H1 (cell line): ENCODE results near the gene TRIM52. TPM values are rescaled to one million over a fixed set of nuclear protein-coding genes. Genes with fewer than 3 reads are reported as not detected.

ENCODE experiments used
- CTCF ChIA-PET: fragments of 300-600 bp; sonication (Branson Sonifier 250); formaldehyde crosslinking; loops from one replicate; lab custom pipeline; 2021; ENCODE audit not compliant: partially characterized antibody; lab: Charles Lee
- POLR2A ChIA-PET: fragments of 300-600 bp; sonication (Branson Sonifier 250); formaldehyde crosslinking; loops from one replicate; lab custom pipeline; 2021; ENCODE audit warnings: inconsistent platforms; ENCODE audit not compliant: partially characterized antibody; lab: Charles Lee
- DNase-seq, 2 experiments: peaks; one replicate each; pipeline versions ENCODE4 v3.0.0 to v3.0.0-alpha.2; 2010 to 2022; ENCODE audit warnings: low spot score in 2 of 2, low read depth in 1 of 2, mixed read lengths in 1 of 2
- FAIRE-seq: peaks from 2 replicates; lab custom pipeline; 2011; peaks lifted over from hg19 to GRCh38; lab: Jason Lieb, UNC
- H2AFZ ChIP-seq: 2 replicates; pipeline ENCODE4 v1.8.1; 2012; ENCODE audit warnings: low read length, inconsistent platforms
- H2AK5ac ChIP-seq: 2 replicates; pipeline ENCODE4 v1.6.1; 2013; ENCODE audit warnings: low read depth, low read length
- H2BK120ac ChIP-seq: replicated peaks from 2 replicates; pipeline ENCODE3; 2013; ENCODE audit warnings: low read depth, low read length, inconsistent platforms
- H2BK12ac ChIP-seq: 2 replicates; pipeline ENCODE4 v1.6.1; 2013; ENCODE audit warnings: low read depth, low read length
- H2BK15ac ChIP-seq: 2 replicates; pipeline ENCODE4 v1.6.1; 2013; ENCODE audit warnings: low read length
- H2BK20ac ChIP-seq: 2 replicates; pipeline ENCODE4 v1.6.1; 2013; ENCODE audit warnings: low read length
- H2BK5ac ChIP-seq: 2 replicates; pipeline ENCODE4 v1.6.1; 2013; ENCODE audit warnings: low read depth, low read length
- H3K14ac ChIP-seq: 2 replicates; pipeline ENCODE4 v1.6.1; 2013; ENCODE audit warnings: inconsistent platforms; ENCODE audit not compliant: insufficient read length
- H3K18ac ChIP-seq: 2 replicates; pipeline ENCODE4 v1.6.1; 2013; ENCODE audit warnings: low read length; ENCODE audit errors: extremely low read depth
- H3K23ac ChIP-seq: 2 replicates; pipeline ENCODE4 v1.6.1; 2013; ENCODE audit warnings: inconsistent platforms; ENCODE audit not compliant: insufficient read length
- H3K23me2 ChIP-seq: 2 replicates; pipeline ENCODE4 v1.6.1; 2013; ENCODE audit warnings: low read depth, low read length
- H3K27ac ChIP-seq: 2 replicates; pipeline ENCODE4 v1.6.1; 2011; ENCODE audit warnings: low read depth, low read length, inconsistent platforms
- H3K27me3 ChIP-seq, 4 experiments: replicated peaks in 1 of 4; 1 replicate in 1 of 4; 2 replicates in 3 of 4; pipeline versions ENCODE4 v1.6.1 to v1.8.1; 2011 to 2013; ENCODE audit warnings: low read length in 3 of 4, mild to moderate bottlenecking in 3 of 4, inconsistent platforms in 2 of 4, mixed read lengths in 2 of 4, moderate library complexity in 1 of 4; ENCODE audit not compliant: control insufficient read depth in 3 of 4, insufficient read depth in 3 of 4; ENCODE audit errors: extremely low read depth in 1 of 4
- H3K36me3 ChIP-seq, 4 experiments: 2 replicates each; pipeline versions ENCODE4 v1.6.1 to v1.8.1; 2011 to 2013; ENCODE audit warnings: mild to moderate bottlenecking in 4 of 4, low read length in 3 of 4, moderate library complexity in 2 of 4, control low read depth in 1 of 4, inconsistent platforms in 1 of 4; ENCODE audit not compliant: insufficient read depth in 4 of 4, control insufficient read depth in 2 of 4
- H3K4ac ChIP-seq: replicated peaks from 2 replicates; pipeline ENCODE3; 2013; ENCODE audit warnings: low read length, low read depth, mixed read lengths, inconsistent platforms; ENCODE audit not compliant: insufficient read length
- H3K4me1 ChIP-seq, 4 experiments: replicated peaks in 1 of 4; 1 replicate in 1 of 4; 2 replicates in 3 of 4; pipeline versions ENCODE4 v1.6.1 to v1.8.1; 2011 to 2013; ENCODE audit warnings: low read length in 3 of 4, inconsistent platforms in 2 of 4, mixed read lengths in 1 of 4; ENCODE audit not compliant: insufficient read depth in 4 of 4, control insufficient read depth in 3 of 4
- H3K4me2 ChIP-seq, 2 experiments: 2 replicates each; pipeline versions ENCODE4 v1.6.1 to v1.8.1; 2011 to 2013; ENCODE audit warnings: low read depth in 2 of 2, low read length in 2 of 2, control low read depth in 1 of 2, inconsistent platforms in 1 of 2, mild to moderate bottlenecking in 1 of 2; ENCODE audit not compliant: insufficient read depth in 1 of 2
- H3K4me3 ChIP-seq, 4 experiments: fragments of 200-600, 300-600 bp in 1 of 4; sonication (generic), shearing (Covaris generic), sonication (Bioruptor Twin) in 1 of 4; 2 replicates each; pipeline versions ENCODE4 v1.5.1 to v1.8.1; 2011 to 2016; ENCODE audit warnings: low read length in 4 of 4, low read depth in 3 of 4, control low read depth in 2 of 4, inconsistent platforms in 2 of 4, mild to moderate bottlenecking in 2 of 4, mixed read lengths in 1 of 4, moderate library complexity in 1 of 4; ENCODE audit not compliant: insufficient read depth in 2 of 4; ENCODE audit errors: extremely low read depth in 1 of 4
- H3K56ac ChIP-seq: replicated peaks from 2 replicates; pipeline ENCODE3; 2013; ENCODE audit warnings: low read depth, mild to moderate bottlenecking, mixed read lengths, low read length, inconsistent platforms; ENCODE audit not compliant: insufficient read length
- H3K79me1 ChIP-seq: 2 replicates; pipeline ENCODE4 v1.6.1; 2013; ENCODE audit warnings: low read depth, low read length, control low read depth
- H3K79me2 ChIP-seq, 2 experiments: 2 replicates each; pipeline versions ENCODE4 v1.6.1 to v1.8.1; 2012 to 2013; ENCODE audit warnings: low read length in 2 of 2, mild to moderate bottlenecking in 2 of 2, inconsistent platforms in 1 of 2; ENCODE audit not compliant: insufficient read depth in 2 of 2, control insufficient read depth in 1 of 2
- H3K9ac ChIP-seq, 4 experiments: replicated peaks in 1 of 4; 1 replicate in 1 of 4; 2 replicates in 3 of 4; pipeline versions ENCODE4 v1.6.1 to v1.8.1; 2011 to 2013; ENCODE audit warnings: low read depth in 3 of 4, low read length in 3 of 4, control low read depth in 2 of 4, mild to moderate bottlenecking in 2 of 4, moderate library complexity in 2 of 4, inconsistent platforms in 1 of 4; ENCODE audit errors: extremely low read depth in 1 of 4
- H3K9me3 ChIP-seq, 2 experiments: 2 replicates each; pipeline versions ENCODE4 v1.6.1 to v1.8.1; 2012 to 2013; ENCODE audit warnings: mild to moderate bottlenecking in 2 of 2, moderate library complexity in 2 of 2, control low read depth in 1 of 2, inconsistent platforms in 1 of 2, low read depth in 1 of 2, low read length in 1 of 2, mixed read lengths in 1 of 2; ENCODE audit not compliant: insufficient read depth in 2 of 2
- H4K20me1 ChIP-seq, 2 experiments: replicated peaks in 1 of 2; 2 replicates each; pipeline versions ENCODE3 to v1.8.1; 2011 to 2013; ENCODE audit warnings: inconsistent platforms in 2 of 2, low read length in 2 of 2, mild to moderate bottlenecking in 1 of 2; ENCODE audit not compliant: insufficient read depth in 2 of 2, control insufficient read depth in 1 of 2
- H4K5ac ChIP-seq: 2 replicates; pipeline ENCODE4 v1.6.1; 2013; ENCODE audit warnings: low read length, low read depth, mixed read lengths, inconsistent platforms; ENCODE audit not compliant: insufficient read length
- H4K8ac ChIP-seq: 2 replicates; pipeline ENCODE4 v1.8.0; 2013; ENCODE audit warnings: mild to moderate bottlenecking, moderate library complexity, low read length, inconsistent platforms; ENCODE audit not compliant: insufficient read depth; ENCODE audit errors: extremely low read depth
- H4K91ac ChIP-seq: replicated peaks from 2 replicates; pipeline ENCODE3; 2013; ENCODE audit warnings: low read length, mixed read lengths, inconsistent platforms; ENCODE audit not compliant: insufficient read length
- ASH2L ChIP-seq: fragments of 200-600, 300-600 bp; sonication (generic); IDR thresholded peaks from one replicate; pipeline ENCODE4 v1.7.1; 2017; ENCODE audit warnings: low read length
- BCL11A ChIP-seq, 2 experiments: IDR thresholded peaks; one replicate each; pipeline ENCODE4 v1.6.1; 2011; ENCODE audit warnings: low read depth in 2 of 2, low read length in 2 of 2, mild to moderate bottlenecking in 2 of 2
- CTBP2 ChIP-seq: IDR thresholded peaks from 2 replicates; pipeline ENCODE4 v1.7.0; 2011; ENCODE audit warnings: borderline replicate concordance, mild to moderate bottlenecking, moderate library complexity, mixed read lengths, low read length; ENCODE audit not compliant: insufficient read depth, insufficient read length
- E2F6 ChIP-seq: IDR thresholded peaks from 2 replicates; pipeline ENCODE4 v1.6.1; 2012; ENCODE audit warnings: inconsistent platforms
- FOSL1 ChIP-seq: IDR thresholded peaks from 2 replicates; pipeline ENCODE4 v1.6.1; 2011; ENCODE audit warnings: mild to moderate bottlenecking, low read depth, low read length, moderate library complexity; ENCODE audit not compliant: insufficient read depth
- KDM1A ChIP-seq: fragments of 200-600, 300-600 bp; sonication (generic); IDR thresholded peaks from 2 replicates; pipeline ENCODE4 v1.7.1; 2016; ENCODE audit warnings: mild to moderate bottlenecking, low read length, borderline replicate concordance
- KDM5A ChIP-seq: fragments of 200-600 bp; IDR thresholded peaks from 2 replicates; pipeline ENCODE4 v1.7.1; 2012; ENCODE audit warnings: mild to moderate bottlenecking, low read length, inconsistent platforms, mixed read lengths
- RAD21 ChIP-seq, 2 experiments: IDR thresholded peaks in 1 of 2; conservative IDR thresholded peaks in 1 of 2; 2 replicates each; pipeline ENCODE4 v1.6.1; 2011; ENCODE audit warnings: low read depth in 2 of 2, low read length in 2 of 2, improper control_type of control experiment in 1 of 2, inconsistent platforms in 1 of 2, mild to moderate bottlenecking in 1 of 2, moderate library complexity in 1 of 2
- WGBS, 2 experiments: shearing (Covaris generic) in 1 of 2; methylation state at CpG; one replicate each; pipeline versions ENCODE4 v1.1.6 to v1.1.7; 2013 to 2015; ENCODE audit warnings: low lambda C conversion rate in 2 of 2, mixed read lengths in 2 of 2, inconsistent platforms in 1 of 2, low coverage in 1 of 2, missing lambda C conversion rate in 1 of 2; ENCODE audit not compliant: insufficient replicate concordance in 2 of 2, insufficient coverage in 1 of 2, insufficient read length in 1 of 2; ENCODE audit errors: extremely low coverage in 1 of 2, missing lambda C conversion rate in 1 of 2; 5-methylcytosine and 5-hydroxymethylcytosine counted together
- polyA plus RNA-seq, 7 experiments: library from polyadenylated mRNA; depleted of rRNA in 3 of 7; stranded (reverse) in 5 of 7; unstranded in 2 of 7; fragments of >200 nt in 5 of 7; fragments of 200-250 nt in 2 of 7; gene quantifications; 1 replicate in 5 of 7; 2 replicates in 1 of 7; 4 replicates in 1 of 7; pipeline versions ENCODE4 v1.2.1 to v1.2.3, GENCODE V29; 2011 to 2013; ENCODE audit warnings: missing spikeins in 2 of 7, mixed read lengths in 2 of 7
- total RNA-seq: library from RNA; stranded (reverse); fragmentation: NEBNext Ultra II Directional; extraction: Animal tissue kit (Norgen Biotek cat#: 25700); gene quantifications from 2 replicates; pipeline ENCODE4 v1.2.1, GENCODE V29; 2021

TRIM52 gene
- total and polyA plus RNA-seq, 2 of the 8 experiments (the other 6 are each of a cell fraction or from before 2014, with no cell fraction given) = 4.2 to 5.7 TPM

- Histone ChIP-seq H3K4me2 (peak overlapping the region; percentile 86 to 96), H3K4ac (no peak overlapping the region), H3K23ac (no peak overlapping the region), H3K9ac (peak overlapping the region in 2 of 4 experiments; percentile 59 to 84; a peak in 3 of 7 replicates), H2BK20ac (no peak overlapping the region), H3K27ac (peak overlapping the region; percentile 46; the same call in 1 of the 2 replicates), H3K4me1 (peaks cover 0 to 8% (median 4%) of the 10 kb centered on the region in 4 experiments; a peak in 4 of 7 replicates), H3K4me3 (peak overlapping the region; percentile 83 to 98 (median 95)), H3K18ac (peak overlapping the region; percentile 88; the same call in 1 of the 2 replicates), H2AK5ac (peak overlapping the region; percentile 70; the same call in 1 of the 2 replicates), H2BK120ac (no peak overlapping the region), H4K91ac (peak overlapping the region; percentile 88), H2BK5ac (peak overlapping the region; percentile 97; the same call in 1 of the 2 replicates), H3K27me3 (no peaks in the 10 kb centered on the region), H2BK12ac (0 out of 2 replicates have a peak overlapping the region, but pooled peaks have one; percentile 63), H3K23me2 (peaks cover 16% of the 10 kb centered on the region), H3K36me3 (peaks cover 0 to 16% (median 0%) of the 10 kb centered on the region in 4 experiments; a peak in 3 of 8 replicates), H4K5ac (peak overlapping the region; percentile 57), H4K8ac (no peak overlapping the region; the same call in 1 of the 2 replicates), H2BK15ac (no peak overlapping the region), H4K20me1 (peaks cover 0 to 2% of the 10 kb centered on the region in 2 experiments), H3K79me2 (peaks cover 0 to 20% of the 10 kb centered on the region in 2 experiments; a peak in 2 of 4 replicates), H3K9me3 (no peaks in the 10 kb centered on the region), H2AFZ (no peak overlapping the region), H3K14ac (no peak overlapping the region), H3K79me1 (peaks cover 7% of the 10 kb centered on the region; the same call in 1 of the 2 replicates), H3K56ac (no peak overlapping the region)
- no peak for FAIRE-seq
- ChIA-PET POLR2A (interaction anchor here (1.5 to 32.8 kb wide), 5 partner anchors 25 to 56 kb away, joined by 4 to 1334 read pairs (median 7); partner anchors contain the start of genes RACK1 and TRIM52), CTCF (interaction anchor here (1.0 kb wide), 1 partner anchor 35 kb away, joined by 3 read pairs; no protein-coding TSS in a partner anchor)
- WGBS, 2 experiments = 84% methylated on average over 22 of the region's 22 CpGs; no CpG with 5 or more reads in 1 of the 2 experiments
- no peak for DNase-seq
- no peak for TF ChIP-seq FOSL1
- TF ChIP-seq KDM5A = no peak
- TF ChIP-seq RAD21 (IDR thresholded peaks at IDR 0.05 in 1 of 2, conservative IDR thresholded peaks at IDR 0.05 in 1 of 2; ENCODE audit: low read depth in 2 of 2, low read length in 2 of 2) = no peak
- no peak for TF ChIP-seq CTBP2
- no peak for TF ChIP-seq ASH2L
- TF ChIP-seq BCL11A (IDR thresholded peaks at IDR 0.05; ENCODE audit: low read depth in 2 of 2, low read length in 2 of 2) = no peak
- no peak for TF ChIP-seq KDM1A
- no peak for TF ChIP-seq E2F6
Measured at GRCh38 chr5:181224390-181225229, 36.3 kb downstream of the TRIM52 start.
